GM19463 (cell line): Measurements from ENCODE around the gene DAD1.
"Not testable (repeated sequence)": the region's sequence is repeated elsewhere in the genome, so short reads cannot be mapped to it uniquely, and the experiment has no call there.

Experiments used
- ATAC-seq: cut with Tn5 transposase; IDR thresholded peaks from one replicate; pipeline ENCODE4 v1.9.1; 2021; ENCODE audit warnings: mild to moderate bottlenecking, moderate library complexity; ENCODE audit not compliant: unreplicated experiment

The DAD1 gene

GRCh38 chr14:22553861-22554497 lies 35.0 kb downstream of the DAD1 start:
- ATAC-seq, result not testable (repeated sequence)

GRCh38 chr14:22553445-22553844 lies 35.6 kb downstream of the DAD1 start:
- ATAC-seq, result no peak

GRCh38 chr14:22552827-22553076 lies 36.3 kb downstream of the DAD1 start:
- no peak for ATAC-seq

GRCh38 chr14:22552001-22552826 lies 36.8 kb downstream of the DAD1 start:
- ATAC-seq, result no peak

GRCh38 chr14:22551605-22551997 lies 37.4 kb downstream of the DAD1 start:
- ATAC-seq, result no peak

GRCh38 chr14:22549981-22550673 lies 38.9 kb downstream of the DAD1 start:
- ATAC-seq, result peak; percentile 74

GRCh38 chr14:22549324-22549962 lies 39.6 kb downstream of the DAD1 start:
- no peak for ATAC-seq

- ATAC-seq, result no peak
These were observed 40.9 kb downstream of the DAD1 start for GRCh38 chr14:22547948-22548750.

GRCh38 chr14:22547313-22547947 lies 41.6 kb downstream of the DAD1 start:
- ATAC-seq, result no peak

GRCh38 chr14:22546722-22547071 lies 42.3 kb downstream of the DAD1 start:
- ATAC-seq, result no peak

- no peak for ATAC-seq
These were observed 42.9 kb downstream of the DAD1 start for GRCh38 chr14:22545842-22546721.

GRCh38 chr14:22544881-22545420 lies 44.1 kb downstream of the DAD1 start:
- no peak for ATAC-seq

- ATAC-seq, result no peak
These were observed 44.6 kb downstream of the DAD1 start for GRCh38 chr14:22544406-22544805.

GRCh38 chr14:22543570-22544357 lies 45.3 kb downstream of the DAD1 start:
- ATAC-seq, result not testable (repeated sequence)

- no peak for ATAC-seq
These were observed 46.7 kb downstream of the DAD1 start for GRCh38 chr14:22542360-22542759.

GRCh38 chr14:22541721-22542120 lies 47.3 kb downstream of the DAD1 start:
- ATAC-seq, result no peak

GRCh38 chr14:22540811-22541360 lies 48.1 kb downstream of the DAD1 start:
- no peak for ATAC-seq

GRCh38 chr14:22540293-22540692 lies 48.7 kb downstream of the DAD1 start:
- no peak for ATAC-seq
